ENCODE data around the gene ENAH. TPM values are rescaled to one million over a fixed set of nuclear protein-coding genes. Genes with fewer than 3 reads are reported as not detected.

The ENAH gene
- total RNA-seq, 3 donors from 2014 or later, result 0.90 to 1.3 (median 1.1) TPM

DNA sequence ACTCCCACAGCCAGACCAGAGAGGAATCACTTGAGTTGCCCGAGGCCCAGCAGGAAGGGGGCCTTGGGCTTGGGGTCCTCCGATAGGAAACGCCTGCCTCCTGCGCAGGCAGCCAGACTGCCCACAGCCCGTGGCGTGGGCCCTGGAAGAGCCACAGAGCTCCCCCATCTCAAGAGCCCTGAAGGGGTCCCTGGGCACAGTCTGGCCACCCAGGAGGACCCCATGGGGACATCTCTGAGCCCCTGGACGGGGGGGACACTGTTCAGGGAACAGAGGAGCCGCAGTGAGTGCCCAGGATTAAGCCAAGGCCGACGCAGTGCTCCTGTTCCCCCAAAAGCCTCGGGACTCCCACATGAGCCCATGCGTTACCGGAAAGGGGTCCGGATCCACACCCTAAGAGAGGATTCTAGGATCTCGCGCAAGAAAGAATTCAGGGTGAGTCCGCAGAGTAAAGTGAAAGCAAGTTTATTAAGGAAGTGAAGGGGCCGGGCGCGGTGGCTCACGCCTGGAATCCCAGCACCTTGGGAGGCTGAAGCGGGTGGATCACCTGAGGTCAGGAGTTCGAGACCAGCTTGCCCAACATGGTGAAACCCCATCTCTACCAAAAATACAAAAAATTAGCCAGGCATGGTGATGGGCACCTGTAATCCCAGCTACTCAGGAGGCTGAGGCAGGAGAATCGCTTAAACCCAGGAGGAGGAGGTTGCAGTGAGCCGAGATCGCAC, 187.0 kb downstream of the ENAH start:
- Mint-ChIP-seq H3K4me3 (no peak overlapping the region), H3K4me1 (ENCODE audit: low read depth) (peaks cover 57% of the 10 kb centered on the region), H3K27me3 (ENCODE audit: low read depth) (no peaks in the 10 kb centered on the region), H3K36me3 (ENCODE audit: insufficient read depth) (no peaks in the 10 kb centered on the region), H3K9me3 (no peaks in the 10 kb centered on the region)
- DNase-seq (no peak), ATAC-seq (no peak)

DNA sequence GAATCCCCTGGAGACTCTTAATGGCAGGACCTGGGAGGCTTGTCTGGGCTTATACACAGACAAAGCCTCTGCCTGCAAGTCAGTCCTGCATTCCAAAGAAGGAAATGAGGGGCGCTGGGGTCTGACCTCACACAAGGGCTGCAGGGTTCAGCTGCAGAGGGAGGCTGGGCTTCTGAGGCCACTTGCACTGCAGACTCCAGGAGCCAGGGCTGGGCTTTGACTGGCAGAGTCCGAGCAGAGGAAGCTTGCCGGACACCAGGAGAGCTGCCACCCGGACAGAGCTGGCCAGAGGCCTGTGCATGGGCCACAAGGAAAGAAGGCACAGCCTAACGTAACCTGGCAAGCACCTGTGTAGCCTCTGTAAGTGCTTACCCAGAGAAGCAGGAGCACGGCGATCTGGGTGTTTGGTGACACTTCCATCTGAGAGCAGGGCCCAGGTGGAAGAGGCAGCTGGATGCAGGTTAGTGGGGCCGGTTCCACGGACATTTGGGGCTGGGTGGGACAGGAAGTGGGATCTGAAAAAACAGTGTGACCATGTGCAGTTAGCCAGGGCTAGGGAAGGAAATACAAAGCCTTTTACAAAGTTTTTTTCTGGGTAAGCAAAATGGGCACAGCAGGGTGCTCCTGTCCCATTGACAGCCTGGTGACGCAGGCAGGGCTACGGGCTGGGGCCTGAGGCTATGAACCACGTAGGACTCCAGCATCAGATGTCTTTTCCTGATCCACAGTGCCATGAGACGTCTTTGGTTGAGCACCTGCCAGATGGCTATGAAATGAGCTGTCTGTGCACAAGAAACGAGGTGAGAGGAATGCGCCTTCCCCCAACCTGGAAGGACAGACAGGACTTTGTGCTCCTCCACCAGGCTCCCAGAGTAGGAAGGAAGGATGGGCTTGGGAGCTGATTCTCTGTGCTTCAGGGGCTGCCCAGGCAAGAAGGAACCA, 187.8 kb downstream of the ENAH start:
- Mint-ChIP-seq H3K4me3 (no peak overlapping the region), H3K36me3 (ENCODE audit: insufficient read depth) (no peaks in the 10 kb centered on the region), H3K27me3 (ENCODE audit: low read depth) (no peaks in the 10 kb centered on the region), H3K4me1 (ENCODE audit: low read depth) (peaks cover 66% of the 10 kb centered on the region), H3K9me3 (no peaks in the 10 kb centered on the region)
- no peak for DNase-seq
- ATAC-seq, result no peak

- H3K36me3 Mint-ChIP-seq (ENCODE audit: insufficient read depth), result no peaks in the 10 kb centered on the region
- ATAC-seq, result no peak
- no peak for DNase-seq
- H3K4me3 Mint-ChIP-seq, result no peak overlapping the region
- no peaks in the 10 kb centered on the region for H3K9me3 Mint-ChIP-seq
- no peaks in the 10 kb centered on the region for H3K27me3 Mint-ChIP-seq (ENCODE audit: low read depth)
- H3K4me1 Mint-ChIP-seq (ENCODE audit: low read depth), result peaks cover 67% of the 10 kb centered on the region
Measured at GRCh38 chr1:225462714-225463574, 190.0 kb downstream of the ENAH start.

GRCh38 chr1:225462429-225462713, 190.6 kb downstream of the ENAH start:
- Mint-ChIP-seq H3K4me1 (ENCODE audit: low read depth) (peaks cover 65% of the 10 kb centered on the region), H3K4me3 (no peak overlapping the region), H3K9me3 (no peaks in the 10 kb centered on the region), H3K36me3 (ENCODE audit: insufficient read depth) (no peaks in the 10 kb centered on the region), H3K27me3 (ENCODE audit: low read depth) (no peaks in the 10 kb centered on the region)
- ATAC-seq, result no peak
- no peak for DNase-seq

- ATAC-seq, result no peak
- no peak for DNase-seq
- H3K27me3 Mint-ChIP-seq (ENCODE audit: low read depth), result no peaks in the 10 kb centered on the region
- H3K4me1 Mint-ChIP-seq (ENCODE audit: low read depth), result peaks cover 62% of the 10 kb centered on the region
- no peak overlapping the region for H3K4me3 Mint-ChIP-seq
- H3K36me3 Mint-ChIP-seq (ENCODE audit: insufficient read depth), result no peaks in the 10 kb centered on the region
- H3K9me3 Mint-ChIP-seq, result no peaks in the 10 kb centered on the region
Measured at GRCh38 chr1:225461533-225462428, 191.1 kb downstream of the ENAH start.

GRCh38 chr1:225460737-225461532, 192.0 kb downstream of the ENAH start:
- ATAC-seq (peak; percentile 93), DNase-seq (peak; percentile 50)
- H3K27me3 Mint-ChIP-seq (ENCODE audit: low read depth), result no peaks in the 10 kb centered on the region
- no peaks in the 10 kb centered on the region for H3K36me3 Mint-ChIP-seq (ENCODE audit: insufficient read depth)
- H3K9me3 Mint-ChIP-seq, result no peaks in the 10 kb centered on the region
- peak overlapping the region; percentile 2 for H3K4me3 Mint-ChIP-seq
- H3K4me1 Mint-ChIP-seq (ENCODE audit: low read depth), result peaks cover 55% of the 10 kb centered on the region

DNA sequence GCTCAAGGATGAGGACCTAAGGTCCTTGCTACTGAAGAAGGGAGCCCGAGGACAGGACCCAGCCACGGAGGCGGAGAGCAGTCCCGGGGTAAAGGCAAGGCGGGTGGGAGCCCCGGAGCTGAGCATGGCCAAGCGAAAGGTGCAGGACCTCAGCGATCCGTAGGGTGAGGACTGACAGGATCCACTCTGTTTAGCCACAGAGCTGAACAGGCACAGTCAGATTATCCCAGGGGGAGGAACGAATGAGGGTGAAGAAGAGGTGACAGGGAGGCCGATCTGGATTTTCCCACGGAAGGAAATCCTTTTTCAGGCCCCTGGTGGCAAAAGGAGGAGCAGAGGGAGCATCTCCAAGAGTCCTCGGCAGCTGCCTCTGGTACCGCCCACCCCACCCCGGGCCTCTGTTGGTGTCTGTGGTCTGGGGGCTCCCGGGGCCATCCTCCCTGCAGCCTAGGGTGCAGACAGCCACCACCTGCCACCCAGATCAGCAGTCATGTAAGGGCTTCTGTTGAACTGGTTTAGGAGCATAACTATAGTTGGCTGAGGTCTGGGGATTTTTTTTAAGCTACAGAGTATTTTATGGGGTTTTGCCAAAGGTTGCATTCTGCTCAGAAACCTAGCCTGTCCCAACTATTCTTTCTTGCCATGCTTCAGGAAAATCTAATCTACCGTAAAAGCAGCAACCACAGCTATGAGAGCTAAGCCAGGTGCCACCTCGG, 192.7 kb downstream of the ENAH start:
- Mint-ChIP-seq H3K4me1 (ENCODE audit: low read depth) (peaks cover 50% of the 10 kb centered on the region), H3K9me3 (no peaks in the 10 kb centered on the region)
- no peak for DNase-seq

GRCh38 chr1:225458222-225458631, 194.7 kb downstream of the ENAH start:
- H3K4me1 Mint-ChIP-seq (ENCODE audit: low read depth), result peaks cover 61% of the 10 kb centered on the region
- H3K9me3 Mint-ChIP-seq, result no peaks in the 10 kb centered on the region
- ATAC-seq (no peak), DNase-seq (no peak)
- H3K36me3 Mint-ChIP-seq (ENCODE audit: insufficient read depth), result no peaks in the 10 kb centered on the region
- no peak overlapping the region for H3K4me3 Mint-ChIP-seq
- H3K27me3 Mint-ChIP-seq (ENCODE audit: low read depth), result no peaks in the 10 kb centered on the region

More for the DNA sequence above, 192.7 kb downstream of the ENAH start:
- ATAC-seq, result peak; percentile 12 to 38
- Mint-ChIP-seq H3K27me3 (ENCODE audit: low read depth) (no peaks in the 10 kb centered on the region), H3K36me3 (ENCODE audit: insufficient read depth) (no peaks in the 10 kb centered on the region), H3K4me3 (peak overlapping the region; percentile 2)

- Mint-ChIP-seq H3K4me1 (ENCODE audit: low read depth) (peaks cover 45% of the 10 kb centered on the region), H3K4me3 (peak overlapping the region; percentile 35), H3K27me3 (ENCODE audit: low read depth) (no peaks in the 10 kb centered on the region), H3K9me3 (no peaks in the 10 kb centered on the region), H3K36me3 (ENCODE audit: insufficient read depth) (no peaks in the 10 kb centered on the region)
- ATAC-seq (peak; percentile 98 to 99), DNase-seq (peak; percentile 74)
Measured at GRCh38 chr1:225454733-225455132, 198.2 kb downstream of the ENAH start.

DNA sequence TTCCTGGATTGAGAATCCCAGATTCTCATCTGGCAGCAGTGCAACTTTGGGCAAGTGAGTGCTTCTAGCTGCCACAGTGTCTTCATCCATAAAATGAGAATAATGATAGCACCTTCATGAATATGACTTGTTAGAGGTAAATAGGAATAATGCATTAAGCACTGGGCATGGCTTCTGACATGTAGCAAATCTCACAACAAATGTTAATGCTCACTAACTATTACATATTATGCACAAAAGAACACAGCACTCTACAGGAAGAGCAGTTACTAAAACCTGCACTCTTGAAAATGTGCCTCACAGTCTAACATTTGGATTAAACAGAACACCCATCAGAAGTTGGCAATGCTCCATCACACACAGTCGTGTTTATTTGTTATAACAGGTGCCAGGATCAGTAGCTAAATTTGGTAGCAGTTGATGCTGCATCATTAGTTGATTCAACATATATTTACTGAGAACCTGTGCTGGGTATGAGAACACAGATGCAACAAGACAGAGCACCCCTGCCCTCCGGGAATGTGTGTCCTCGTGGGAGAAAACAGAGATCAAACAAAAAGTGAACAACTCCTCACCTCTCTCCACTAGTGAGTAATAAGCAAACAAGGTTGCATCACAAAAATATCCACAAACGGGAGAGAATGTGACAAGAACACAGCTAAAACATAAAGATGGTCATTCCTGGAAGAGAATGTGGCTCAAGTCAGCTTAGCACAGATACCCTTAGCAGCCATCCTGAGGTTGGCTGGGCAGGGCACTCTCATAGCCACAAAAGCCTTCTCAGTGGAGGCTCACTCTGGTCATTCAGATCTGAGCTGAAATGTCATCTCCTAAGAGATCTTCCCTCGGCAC, 198.9 kb downstream of the ENAH start:
- no peak for DNase-seq
- Mint-ChIP-seq H3K9me3 (no peaks in the 10 kb centered on the region), H3K36me3 (ENCODE audit: insufficient read depth) (no peaks in the 10 kb centered on the region), H3K27me3 (ENCODE audit: low read depth) (no peaks in the 10 kb centered on the region), H3K4me1 (ENCODE audit: low read depth) (peaks cover 41% of the 10 kb centered on the region), H3K4me3 (no peak overlapping the region)
- peak in 1 of 2 donors; percentile 2 for ATAC-seq

DNA sequence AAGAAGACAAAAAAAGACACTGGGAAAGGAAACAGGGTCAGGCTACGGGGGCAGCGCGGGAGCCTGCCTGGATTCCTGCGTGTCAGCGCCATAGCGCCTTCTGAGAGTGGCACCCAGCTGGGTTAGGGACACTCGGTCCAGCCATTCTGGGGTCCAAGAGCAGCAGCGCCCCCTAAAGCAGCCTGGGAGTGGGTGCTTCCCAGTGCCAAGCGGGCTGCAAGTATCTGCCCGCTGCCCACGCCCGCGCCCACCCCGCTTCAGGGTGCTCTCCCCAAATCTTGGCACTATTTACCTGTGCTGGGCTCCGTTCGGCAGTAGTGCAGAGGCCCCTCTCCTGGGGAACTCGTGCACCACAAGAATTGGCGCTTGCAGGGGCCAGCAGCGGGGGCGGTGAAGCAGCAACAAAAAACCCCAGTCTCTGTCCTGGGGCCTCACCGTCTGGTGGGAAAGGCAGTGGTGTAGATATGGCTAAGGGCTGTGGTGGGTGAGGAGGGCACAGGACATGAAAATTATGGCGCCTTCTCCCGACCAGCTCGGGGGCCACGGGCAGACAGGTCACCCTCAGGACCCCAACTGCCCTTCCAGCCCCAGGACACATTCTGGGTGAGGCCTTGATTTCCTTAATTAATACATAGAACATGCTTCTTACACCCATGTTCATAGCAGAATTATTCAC, 200.9 kb downstream of the ENAH start:
- Mint-ChIP-seq H3K4me3 (no peak overlapping the region), H3K4me1 (ENCODE audit: low read depth) (peaks cover 41% of the 10 kb centered on the region), H3K36me3 (ENCODE audit: insufficient read depth) (no peaks in the 10 kb centered on the region), H3K9me3 (no peaks in the 10 kb centered on the region), H3K27me3 (ENCODE audit: low read depth) (no peaks in the 10 kb centered on the region)
- ATAC-seq (no peak), DNase-seq (no peak)
